H1 (cell line): ENCODE data around the gene GGA1. TPM values are rescaled to one million over a fixed set of nuclear protein-coding genes. Genes with fewer than 3 reads are reported as not detected.

Experiments used
- CBX5 ChIP-seq: fragments of 300-800, 300-1000 bp; sonication (generic); IDR thresholded peaks from 2 replicates; pipeline ENCODE4 v1.7.1; 2016; ENCODE audit warnings: antibody characterized with exemption, low read length, low read depth
- CHD2 ChIP-seq: IDR thresholded peaks from 2 replicates; pipeline ENCODE4 v1.6.1; 2012; ENCODE audit warnings: low read length, improper control_type of control experiment
- CHD7 ChIP-seq: fragments of 300-600 bp; sonication (generic); IDR thresholded peaks from 2 replicates; pipeline ENCODE4 v1.7.1; 2012; ENCODE audit warnings: low read length, moderate library complexity, mild to moderate bottlenecking, inconsistent platforms; ENCODE audit not compliant: insufficient replicate concordance
- CREB1 ChIP-seq: IDR thresholded peaks from 2 replicates; pipeline ENCODE4 v1.6.1; 2012; ENCODE audit warnings: inconsistent platforms
- POLR2AphosphoS5 ChIP-seq: IDR thresholded peaks from 2 replicates; pipeline ENCODE4 v1.6.1; 2011; ENCODE audit warnings: low read depth, low read length
- RBBP5 ChIP-seq: IDR thresholded peaks from 2 replicates; pipeline ENCODE4 v1.7.1; 2012; ENCODE audit warnings: low read depth, mild to moderate bottlenecking, inconsistent platforms, low read length, moderate library complexity, borderline replicate concordance
- SIRT6 ChIP-seq: IDR thresholded peaks from one replicate; pipeline ENCODE4 v1.7.1; 2012; ENCODE audit warnings: low read length, inconsistent platforms
- SIX5 ChIP-seq: IDR thresholded peaks from 2 replicates; pipeline ENCODE4 v1.6.1; 2011; ENCODE audit warnings: mild to moderate bottlenecking, low read depth, low read length
- TBP ChIP-seq: IDR thresholded peaks from 2 replicates; pipeline ENCODE4 v1.6.1; 2011; ENCODE audit warnings: low read depth, low read length, improper control_type of control experiment
- polyA plus RNA-seq, 7 experiments: library from polyadenylated mRNA; depleted of rRNA in 3 of 7; stranded (reverse) in 5 of 7; unstranded in 2 of 7; fragments of >200 nt in 5 of 7; fragments of 200-250 nt in 2 of 7; gene quantifications; 1 replicate in 5 of 7; 2 replicates in 1 of 7; 4 replicates in 1 of 7; pipeline versions ENCODE4 v1.2.1 to v1.2.3, GENCODE V29; 2011 to 2013; ENCODE audit warnings: missing spikeins in 2 of 7, mixed read lengths in 2 of 7
- total RNA-seq: library from RNA; stranded (reverse); fragmentation: NEBNext Ultra II Directional; extraction: Animal tissue kit (Norgen Biotek cat#: 25700); gene quantifications from 2 replicates; pipeline ENCODE4 v1.2.1, GENCODE V29; 2021
- TF ChIP-seq, protein P1 (sequence below): IDR thresholded peaks from 2 replicates; pipeline ENCODE4 v1.6.1; 2012; ENCODE audit warnings: inconsistent platforms

Gene GGA1
- total and polyA plus RNA-seq, 2 of the 8 experiments (the other 6 are each of a cell fraction or from before 2014, with no cell fraction given): 49.3 to 57.2 TPM

DNA sequence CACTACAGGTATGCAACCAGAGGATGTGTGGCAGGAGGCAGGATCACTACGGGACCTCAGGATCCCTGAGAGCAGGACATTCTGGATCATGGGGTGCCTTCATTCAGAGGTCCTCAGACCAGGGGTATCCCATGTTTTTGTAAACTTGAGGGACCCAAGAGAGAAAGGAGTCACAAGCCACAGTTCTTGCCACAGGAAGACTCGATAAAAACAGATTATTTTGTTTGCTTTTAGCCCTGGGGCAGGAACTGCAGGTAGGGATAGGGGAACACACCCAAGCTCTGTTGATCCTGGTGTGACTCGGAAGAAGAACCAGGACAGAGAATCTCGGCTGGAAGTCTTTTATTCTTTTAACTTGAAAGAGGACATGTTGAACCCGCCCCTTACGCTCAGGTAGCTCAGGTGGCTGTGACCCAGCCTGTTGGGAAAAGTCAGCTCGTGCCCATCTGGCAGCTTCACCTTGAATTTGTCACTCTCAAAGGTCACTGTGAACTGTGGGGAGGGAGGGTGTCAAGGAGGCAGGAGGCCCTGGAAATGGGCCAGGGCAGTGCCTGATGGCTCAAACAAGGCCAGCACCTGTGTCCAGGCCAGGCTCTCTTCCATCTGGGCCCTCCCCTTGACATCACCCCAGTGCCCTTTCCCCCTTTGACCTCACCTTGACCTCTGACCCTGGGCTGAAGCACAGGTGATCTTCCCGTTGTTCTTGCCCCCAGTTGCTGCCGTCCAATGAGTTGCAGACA lies 38.5 kb upstream of the GGA1 start (continued):
- TF ChIP-seq CHD7 (no peak), CHD2 (no peak), SIX5 (no peak), TBP (no peak), CBX5 (no peak), POLR2AphosphoS5 (no peak), CREB1 (no peak), RBBP5 (no peak), SIRT6 (no peak)
- TF ChIP-seq, protein P1, sequence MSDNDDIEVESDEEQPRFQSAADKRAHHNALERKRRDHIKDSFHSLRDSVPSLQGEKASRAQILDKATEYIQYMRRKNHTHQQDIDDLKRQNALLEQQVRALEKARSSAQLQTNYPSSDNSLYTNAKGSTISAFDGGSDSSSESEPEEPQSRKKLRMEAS: no peak
